GM21529 (cell line): ENCODE results near the gene SLCO4A1.

Source experiments
- ATAC-seq: cut with Tn5 transposase; IDR thresholded peaks from one replicate; pipeline ENCODE4 v1.9.1; 2021; ENCODE audit not compliant: unreplicated experiment

The SLCO4A1 gene, protein sequence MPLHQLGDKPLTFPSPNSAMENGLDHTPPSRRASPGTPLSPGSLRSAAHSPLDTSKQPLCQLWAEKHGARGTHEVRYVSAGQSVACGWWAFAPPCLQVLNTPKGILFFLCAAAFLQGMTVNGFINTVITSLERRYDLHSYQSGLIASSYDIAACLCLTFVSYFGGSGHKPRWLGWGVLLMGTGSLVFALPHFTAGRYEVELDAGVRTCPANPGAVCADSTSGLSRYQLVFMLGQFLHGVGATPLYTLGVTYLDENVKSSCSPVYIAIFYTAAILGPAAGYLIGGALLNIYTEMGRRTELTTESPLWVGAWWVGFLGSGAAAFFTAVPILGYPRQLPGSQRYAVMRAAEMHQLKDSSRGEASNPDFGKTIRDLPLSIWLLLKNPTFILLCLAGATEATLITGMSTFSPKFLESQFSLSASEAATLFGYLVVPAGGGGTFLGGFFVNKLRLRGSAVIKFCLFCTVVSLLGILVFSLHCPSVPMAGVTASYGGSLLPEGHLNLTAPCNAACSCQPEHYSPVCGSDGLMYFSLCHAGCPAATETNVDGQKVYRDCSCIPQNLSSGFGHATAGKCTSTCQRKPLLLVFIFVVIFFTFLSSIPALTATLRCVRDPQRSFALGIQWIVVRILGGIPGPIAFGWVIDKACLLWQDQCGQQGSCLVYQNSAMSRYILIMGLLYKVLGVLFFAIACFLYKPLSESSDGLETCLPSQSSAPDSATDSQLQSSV

DNA sequence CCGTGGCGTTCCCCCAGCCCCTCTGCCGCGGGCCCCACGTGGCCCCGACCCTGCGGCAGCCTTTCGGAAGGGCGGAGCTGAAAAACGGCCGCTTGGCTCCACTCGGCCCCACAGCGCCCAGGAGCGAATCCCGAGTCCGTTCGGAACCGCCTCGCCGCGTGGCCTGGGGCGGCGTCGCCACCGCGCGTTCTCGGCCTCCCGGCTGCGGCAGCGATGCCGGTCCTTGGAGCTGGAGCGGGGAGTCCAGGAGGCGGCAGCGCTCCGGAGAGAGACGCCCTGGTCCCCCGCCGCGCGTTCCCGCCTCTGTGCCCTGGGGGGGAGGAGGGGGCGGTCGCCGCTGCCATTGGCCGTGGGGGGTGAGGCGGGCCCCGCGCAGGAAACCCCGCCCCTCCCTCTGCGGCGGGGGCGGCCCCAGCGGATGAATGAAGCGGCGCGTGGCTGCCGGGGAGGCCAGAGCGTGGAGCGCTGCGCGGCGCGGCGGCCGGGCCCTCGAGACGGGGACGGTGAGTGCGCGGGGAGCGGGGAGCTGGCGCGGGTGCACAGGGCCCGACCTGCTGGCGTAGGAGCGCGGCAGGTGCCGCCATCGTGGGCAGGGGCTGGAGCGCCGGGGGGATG is at the start of gene SLCO4A1:
Gene SLCO4A1 (plus strand): TSS at position 453 of the 615 bp plus-strand sequence. CDS start 13,952 bp downstream, outside the sequence.
- peak; percentile 68 for ATAC-seq

DNA sequence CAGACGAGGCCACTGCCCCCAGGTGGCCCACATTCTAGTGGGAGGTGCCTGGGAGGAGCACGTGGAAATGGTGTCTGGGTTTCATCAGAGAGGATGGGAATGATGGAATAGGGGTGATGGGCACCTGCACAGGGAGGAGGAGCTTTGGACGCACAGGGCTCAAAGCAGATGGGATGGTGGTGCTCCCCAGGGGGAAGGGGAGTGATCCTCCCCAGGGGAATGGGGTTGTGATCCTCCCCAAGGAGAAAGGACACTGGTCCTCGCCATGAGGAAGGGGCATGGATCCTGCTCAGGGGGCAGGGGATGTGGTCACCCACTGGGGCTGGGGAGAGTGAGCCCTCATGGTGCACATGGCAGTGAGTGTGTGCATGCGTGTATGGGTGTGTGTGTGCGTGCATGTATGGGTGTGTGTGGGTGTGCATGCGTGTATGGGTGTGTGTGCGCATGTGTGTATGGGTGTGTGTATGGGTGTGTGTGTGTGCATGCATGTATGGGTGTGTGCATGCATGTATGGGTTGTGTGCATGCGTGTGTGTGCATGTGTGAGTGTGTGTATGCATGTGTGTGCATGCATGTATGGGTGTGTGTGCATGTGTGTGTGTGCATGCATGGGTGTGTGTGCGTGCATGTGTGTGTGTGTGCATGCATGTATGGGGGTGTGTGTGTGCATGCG is 49.7 kb upstream of the SLCO4A1 start:
- ATAC-seq, result no peak

DNA sequence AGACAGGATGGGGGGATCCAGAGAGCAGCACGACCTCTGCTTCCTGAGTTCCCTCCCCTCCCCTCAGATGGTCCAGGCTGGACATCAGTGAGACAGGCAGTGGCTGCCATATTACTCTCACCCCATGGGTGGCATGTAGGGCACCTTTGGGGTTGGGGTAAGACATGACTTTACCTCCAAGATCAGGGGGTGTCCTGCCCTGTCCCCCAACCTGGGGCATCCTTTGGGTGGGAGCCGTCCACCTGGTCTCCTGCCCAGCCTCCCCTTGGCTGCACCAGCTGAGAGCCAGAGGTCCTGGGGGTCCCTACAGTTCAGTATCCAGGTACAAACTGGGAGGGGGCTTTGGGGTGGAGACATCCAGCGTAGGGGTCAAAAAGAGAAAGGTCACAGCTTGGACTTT is 48.7 kb upstream of the SLCO4A1 start:
- ATAC-seq, result no peak

DNA sequence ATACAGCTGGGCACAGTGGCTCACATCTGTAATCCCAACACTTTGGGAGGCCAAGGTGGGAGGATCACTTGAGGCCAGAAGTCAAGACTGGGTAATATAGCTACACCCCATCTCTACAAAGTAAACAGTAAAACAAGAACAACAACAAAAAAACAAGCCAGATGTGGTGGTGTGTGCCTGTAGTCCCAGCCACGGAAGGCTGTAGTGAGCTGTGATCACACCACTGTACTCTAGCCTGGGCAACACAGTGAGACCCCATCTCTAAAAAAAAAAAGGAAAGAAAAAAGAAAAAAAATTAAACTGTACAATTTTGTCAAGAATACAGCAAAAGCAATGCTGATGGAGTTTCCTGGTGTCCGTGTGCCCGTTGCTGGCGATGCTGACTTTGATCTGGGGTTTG is 47.2 kb upstream of the SLCO4A1 start:
- no peak for ATAC-seq

DNA sequence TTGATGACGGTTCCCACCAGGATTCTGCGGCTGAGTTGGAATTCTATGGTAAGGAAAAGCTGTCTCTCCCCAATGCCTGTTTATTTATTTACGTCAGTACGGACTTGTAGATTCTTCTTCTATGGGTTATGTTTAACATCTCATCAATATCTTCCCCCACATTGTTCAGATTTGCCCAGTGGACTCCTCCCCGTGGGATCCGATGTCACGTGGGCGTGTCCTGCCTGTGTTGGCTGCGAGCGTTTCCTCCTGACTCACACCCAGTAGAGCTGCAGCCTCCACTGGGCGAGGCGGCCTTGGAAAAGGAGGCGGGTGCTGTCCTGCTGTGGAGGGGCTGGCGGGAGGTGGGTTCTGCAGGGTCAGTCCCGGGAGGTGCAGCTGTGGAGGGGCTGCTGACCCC is 46.8 kb upstream of the SLCO4A1 start:
- ATAC-seq, result no peak

DNA sequence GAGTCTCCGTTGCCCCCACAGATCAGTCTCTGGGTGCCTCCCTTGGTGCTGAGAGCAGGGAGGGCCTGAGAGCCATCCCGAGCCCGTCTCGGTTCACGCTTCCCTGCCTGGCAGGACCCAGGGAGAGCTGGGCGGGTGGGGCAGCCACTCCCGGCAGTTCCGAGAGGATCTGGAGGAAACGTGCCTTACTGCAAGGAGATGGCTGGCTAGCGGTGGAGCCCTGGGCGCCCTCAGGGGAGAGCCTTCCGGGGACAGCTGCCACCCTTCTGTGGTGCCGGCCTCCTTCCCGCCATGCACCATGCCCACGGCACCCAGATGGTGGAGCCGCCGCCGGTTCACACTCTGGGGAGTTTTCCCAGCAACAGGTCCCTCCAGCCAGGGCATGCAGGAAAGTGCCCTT is 45.8 kb upstream of the SLCO4A1 start:
- no peak for ATAC-seq

DNA sequence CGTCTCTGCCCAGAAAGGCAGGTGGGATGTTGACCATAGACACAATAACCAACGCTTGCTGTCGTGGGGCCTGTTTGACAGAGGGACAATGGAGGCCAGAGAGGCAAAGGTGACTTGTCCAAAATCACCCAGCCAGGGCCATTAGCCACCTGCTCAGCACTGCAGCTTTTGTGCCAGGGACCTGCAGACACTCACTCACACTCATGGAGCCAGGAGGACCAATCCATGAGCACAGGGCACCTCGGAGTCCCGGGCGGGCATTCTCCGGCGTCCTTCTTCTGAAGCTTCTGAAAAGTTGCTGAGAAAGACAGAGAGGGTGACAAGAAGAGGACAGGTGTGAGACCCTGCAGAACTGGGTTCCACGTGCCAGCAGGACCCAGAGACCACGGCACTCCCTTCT is 45.4 kb upstream of the SLCO4A1 start:
- ATAC-seq, result no peak

DNA sequence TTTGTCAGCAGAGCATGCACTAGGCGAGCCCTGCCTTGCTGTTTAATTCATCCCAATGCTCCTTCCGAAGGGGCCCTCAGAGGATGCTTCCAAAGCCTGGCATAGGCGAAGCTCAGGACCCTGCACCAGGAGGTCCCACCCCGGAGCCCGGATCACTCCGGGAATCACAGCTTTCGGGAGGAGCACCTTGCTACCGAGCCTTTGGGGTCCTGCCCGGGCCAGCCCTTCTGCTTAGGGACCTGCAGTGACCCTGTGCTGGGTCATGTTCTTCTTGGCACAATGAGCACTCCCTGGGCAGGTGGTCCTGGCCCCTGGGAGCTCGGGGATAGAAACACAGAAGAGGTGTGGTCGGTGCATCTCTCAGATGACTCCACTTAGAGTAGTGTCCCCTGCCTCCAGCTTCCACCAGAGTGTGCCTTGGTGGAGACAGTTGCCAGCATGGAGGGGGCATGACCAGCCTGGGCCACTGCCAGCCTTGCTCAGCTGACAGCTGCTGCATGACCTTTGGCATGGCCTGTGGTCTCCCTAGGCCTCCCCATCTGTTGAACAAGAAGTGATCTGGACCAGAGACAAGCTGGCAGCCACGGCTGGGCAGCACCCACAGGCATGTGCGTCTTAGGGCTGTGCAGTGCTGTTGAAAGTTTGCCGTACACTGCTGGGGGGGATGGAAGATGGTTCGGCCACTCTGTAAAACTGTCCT is 44.7 kb upstream of the SLCO4A1 start:
- no peak for ATAC-seq

DNA sequence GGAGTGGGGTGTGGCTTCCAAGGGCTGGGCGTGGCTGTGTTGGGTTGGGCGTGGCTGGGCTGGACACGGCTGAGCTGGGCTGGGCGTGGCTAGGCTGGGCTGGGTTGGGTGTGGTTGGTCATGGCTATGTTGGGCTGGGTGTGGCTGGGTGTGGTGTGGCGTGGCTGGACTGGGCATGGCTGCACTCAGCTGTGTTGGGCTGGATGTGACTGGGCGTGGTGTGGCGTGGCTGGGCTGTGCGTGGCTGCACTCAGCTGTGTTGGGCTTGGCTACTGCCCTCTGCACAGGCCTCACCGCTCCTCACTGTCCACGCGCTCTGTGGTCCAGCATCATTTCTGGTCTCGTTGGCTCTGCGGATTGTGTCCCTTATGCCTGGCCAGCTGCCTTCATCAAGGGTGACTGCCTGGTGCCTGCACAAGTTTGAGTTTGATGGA is 43.5 kb upstream of the SLCO4A1 start:
- ATAC-seq, result no peak

DNA sequence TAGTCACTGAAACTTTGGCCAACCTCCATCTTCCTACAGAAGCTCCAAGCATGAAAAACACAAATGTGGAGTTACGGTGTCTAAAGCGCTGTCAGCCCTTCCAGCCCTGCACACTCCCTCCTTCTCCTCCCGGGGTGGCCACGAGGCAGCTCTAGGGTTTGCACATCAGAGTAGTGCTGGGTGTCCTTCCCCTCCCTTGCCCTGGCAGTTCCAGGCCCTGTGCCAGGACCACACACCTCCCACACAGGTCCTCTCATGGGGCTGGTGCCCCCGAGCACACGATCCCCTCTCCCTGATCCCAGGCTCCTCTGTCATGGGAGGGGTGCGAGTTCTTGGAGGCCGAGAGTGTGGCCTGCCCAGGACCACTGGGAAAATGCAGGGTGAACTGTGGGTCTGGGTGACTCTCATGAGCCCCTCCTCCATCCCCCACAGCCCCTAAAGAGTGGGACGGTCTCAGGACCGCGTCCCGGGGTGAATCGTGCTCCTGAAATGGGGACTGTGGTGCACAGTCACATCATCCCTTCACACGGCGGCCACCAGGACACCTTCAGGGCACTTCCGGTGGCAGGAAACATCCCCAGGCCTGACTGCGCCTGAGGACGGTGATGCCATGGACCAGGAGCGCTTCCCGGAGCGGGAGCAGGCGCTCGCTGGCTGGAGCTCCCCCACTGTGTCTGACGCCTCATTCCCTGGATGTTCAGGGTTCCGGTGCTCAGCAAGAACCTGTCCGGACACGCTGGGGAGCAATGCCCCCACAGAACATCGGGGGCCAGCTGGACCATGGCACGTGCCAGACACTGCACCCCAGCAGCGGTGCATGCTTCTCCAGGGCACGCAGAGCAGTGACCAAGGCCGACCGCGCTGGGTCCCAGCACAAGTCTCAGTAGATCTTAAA is 42.8 kb upstream of the SLCO4A1 start:
- no peak for ATAC-seq

DNA sequence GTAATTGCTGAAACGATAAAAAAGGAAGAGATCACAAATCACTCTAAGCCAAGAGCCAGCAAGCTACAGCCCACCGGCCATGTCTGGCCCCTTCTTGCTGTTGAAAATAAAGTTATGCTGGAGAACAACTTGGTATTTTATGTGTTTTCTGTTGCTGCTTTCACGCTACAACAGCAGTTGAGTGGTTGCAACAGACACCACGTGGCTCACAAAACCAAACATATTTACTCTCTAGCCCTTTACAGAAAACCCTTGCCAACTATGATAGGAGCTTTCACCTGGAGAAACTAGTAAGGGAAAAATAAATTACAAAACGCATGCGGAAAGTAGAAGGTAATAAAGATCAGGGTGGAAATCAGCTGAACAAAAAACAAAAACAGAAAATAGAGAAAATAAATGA is 41.1 kb upstream of the SLCO4A1 start:
- ATAC-seq, result no peak

DNA sequence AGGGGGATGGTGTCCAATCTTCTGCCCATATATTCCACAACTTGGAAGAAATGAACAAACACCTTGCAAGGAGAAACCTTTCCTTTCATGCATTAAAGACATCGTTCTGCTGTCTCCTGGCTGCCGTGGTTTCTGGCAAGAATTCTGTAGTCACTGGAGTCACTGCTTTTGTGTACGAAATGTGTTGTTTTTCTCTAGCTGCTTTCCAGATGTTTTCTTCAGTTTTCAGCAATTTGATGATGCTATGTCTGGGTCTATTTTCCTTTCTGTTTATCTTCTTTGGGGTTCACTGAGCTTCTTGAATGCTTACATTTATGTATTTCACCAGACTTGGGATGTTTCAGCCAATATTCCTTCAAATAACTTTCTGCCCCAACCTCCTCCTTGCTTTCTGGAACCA is 40.6 kb upstream of the SLCO4A1 start:
- no peak for ATAC-seq

DNA sequence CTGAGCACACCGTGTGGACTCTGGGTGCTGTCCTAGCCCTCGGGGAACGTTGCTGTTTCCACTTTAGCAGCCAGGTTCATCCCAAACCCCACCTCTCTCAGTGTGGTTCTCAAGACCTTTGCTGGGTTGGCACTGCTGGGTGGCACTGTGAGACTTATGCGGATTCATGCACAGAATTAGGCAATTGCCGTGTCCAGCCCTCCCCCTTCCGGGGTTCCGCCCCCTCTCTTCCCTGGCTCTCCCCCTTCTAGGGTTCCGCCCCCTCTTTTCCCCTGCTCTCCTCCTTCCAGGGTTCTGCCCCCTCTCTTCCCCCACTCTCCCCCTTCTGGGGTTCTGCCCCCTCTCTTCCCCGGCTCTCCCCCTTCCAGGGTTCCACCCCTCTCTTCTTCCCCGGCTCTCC is 39.8 kb upstream of the SLCO4A1 start:
- no peak for ATAC-seq

DNA sequence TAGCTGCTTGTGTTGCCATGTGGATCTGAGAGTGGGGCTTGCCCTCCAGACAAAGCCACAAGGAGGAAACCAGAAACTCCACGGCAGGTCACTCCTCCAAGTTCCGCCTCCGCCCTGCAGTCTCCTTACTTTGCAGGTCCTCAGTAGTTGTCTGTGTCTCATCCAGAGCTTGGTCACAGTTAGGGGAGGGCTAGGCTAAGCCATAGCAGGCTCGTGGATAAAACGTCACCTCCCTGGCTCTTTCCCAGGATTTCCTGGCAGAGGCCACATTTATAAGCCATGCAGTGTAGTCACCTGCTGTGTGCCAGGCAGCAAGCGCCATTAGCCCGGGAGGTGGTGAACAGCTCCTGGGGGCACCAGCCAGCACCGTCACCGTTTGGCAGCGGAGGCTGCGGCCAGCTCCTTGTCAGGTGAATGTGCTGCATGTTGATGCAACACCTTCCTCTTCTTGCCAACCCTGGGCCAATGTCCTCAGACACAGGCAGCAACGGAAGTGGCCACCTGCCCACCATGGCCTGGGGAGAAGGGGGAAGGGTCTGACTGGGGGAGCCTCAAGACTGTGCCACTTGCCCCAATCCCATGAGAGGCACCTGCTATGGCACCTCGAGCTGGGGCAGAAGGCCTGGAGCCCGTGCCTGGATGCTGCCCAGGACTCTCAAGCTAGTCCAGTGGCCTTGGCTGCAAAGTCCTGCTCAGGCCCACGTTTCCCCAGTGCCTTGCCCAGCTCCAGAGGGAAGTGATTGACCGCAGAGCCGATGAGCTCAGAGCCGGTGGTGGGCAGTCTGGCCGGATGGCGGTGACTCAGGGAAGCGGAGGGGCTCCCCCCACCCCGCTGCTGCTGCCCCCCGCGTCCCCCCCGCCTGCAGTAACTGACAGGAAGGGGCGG is 39.0 kb upstream of the SLCO4A1 start:
- ATAC-seq, result peak; percentile 38

DNA sequence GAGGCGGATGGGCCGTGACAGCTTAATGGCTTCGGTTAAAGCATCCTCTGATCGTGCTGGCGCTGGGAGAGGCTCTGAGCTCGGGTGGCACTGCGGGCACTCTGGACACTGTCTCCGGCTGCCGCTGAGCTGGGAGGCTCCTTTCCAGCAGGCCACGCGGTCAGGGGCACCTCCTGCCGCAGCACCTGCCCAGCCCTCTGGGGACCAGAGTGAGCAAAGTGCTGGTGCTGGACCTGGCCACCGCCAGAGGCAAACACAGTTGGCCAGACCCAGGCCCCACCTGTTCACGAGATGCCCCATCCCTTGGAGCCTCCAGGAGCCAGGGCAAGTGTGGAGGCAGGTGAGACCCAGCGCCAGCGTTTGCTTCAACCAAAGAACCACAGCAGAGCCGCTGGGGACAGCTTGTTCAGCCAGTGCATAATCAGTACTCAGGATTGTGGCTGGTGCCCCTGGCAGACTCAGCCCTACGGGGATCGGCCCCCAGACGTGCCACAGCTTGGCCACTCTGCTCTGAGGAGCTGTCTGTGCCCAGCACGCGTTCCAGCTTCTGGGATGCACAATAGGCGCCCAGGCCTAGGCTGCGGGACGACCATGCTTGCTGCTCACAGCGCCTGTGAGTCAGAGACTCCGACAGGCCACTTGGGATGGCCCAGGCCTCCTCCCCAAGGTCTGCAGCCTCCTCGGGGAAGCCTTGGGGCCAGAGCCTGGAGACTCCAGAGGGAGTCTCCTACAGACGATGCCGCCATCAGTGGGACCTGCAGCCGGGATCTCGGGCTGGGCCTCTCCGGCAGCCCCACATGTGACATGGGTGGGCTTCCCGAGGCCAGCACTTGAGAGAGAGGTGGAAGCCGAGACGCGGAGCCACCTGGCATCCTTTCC is 38.2 kb upstream of the SLCO4A1 start:
- no peak for ATAC-seq

DNA sequence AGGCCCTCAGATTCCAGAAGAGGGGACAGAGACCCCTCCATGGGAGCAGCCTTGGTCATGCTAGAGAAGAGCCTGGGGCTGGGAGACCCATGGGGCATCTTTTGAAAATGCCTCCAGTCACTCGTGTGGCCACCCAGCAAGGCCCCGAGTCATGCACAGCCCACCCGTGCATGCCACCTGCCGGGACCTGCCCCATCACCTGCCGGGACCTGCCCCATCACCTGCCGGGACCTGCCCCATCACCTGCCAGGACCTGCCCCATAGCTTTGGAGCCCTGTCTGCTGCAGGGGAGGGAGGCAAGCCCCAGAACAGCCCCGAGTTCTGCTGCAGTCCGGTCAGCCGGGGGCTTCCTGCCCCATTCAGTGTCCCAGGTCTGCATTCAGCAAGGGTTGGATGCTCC is 37.5 kb upstream of the SLCO4A1 start:
- ATAC-seq, result no peak

DNA sequence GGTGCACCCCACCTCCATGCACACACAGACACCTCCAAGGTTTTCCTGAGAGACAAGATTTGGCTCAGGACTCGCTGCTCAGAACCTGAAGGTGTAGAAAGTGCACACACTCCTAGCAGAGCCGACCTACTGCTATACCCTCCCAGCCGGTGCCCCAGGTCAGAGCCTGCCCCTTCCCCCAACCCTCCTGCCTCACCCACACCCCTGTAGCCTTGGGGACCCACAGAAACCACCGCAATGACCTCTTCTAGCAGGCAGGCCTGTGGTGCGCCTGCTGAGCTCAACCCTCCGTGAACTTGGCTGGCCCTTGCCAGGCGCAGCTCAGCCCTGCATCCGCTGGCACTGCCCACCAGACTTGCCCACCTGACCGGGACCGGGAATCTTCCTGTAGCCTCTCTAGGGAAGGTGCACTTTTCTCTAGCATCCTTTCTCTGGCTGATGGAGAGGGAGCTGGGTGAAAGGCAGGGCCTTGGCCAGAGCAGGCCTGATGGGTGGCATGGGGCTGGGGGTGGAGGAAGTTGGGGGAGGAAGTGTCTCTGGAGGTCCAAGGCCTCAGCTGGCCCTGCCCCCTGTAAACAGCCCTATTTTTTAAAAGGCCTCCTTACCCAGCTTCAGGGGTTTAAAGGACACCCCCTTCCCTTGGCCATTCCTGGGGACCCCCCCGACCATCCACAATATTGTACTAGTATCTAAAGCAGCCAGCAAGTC is 36.9 kb upstream of the SLCO4A1 start:
- ATAC-seq, result no peak
